GM18909 (cell line): ENCODE measurements around the gene CRYZL1.

Experiments used
- ATAC-seq: cut with Tn5 transposase; IDR thresholded peaks from one replicate; pipeline ENCODE4 v1.9.1; 2021; ENCODE audit warnings: mild to moderate bottlenecking; ENCODE audit not compliant: unreplicated experiment, poor library complexity

Gene CRYZL1

DNA sequence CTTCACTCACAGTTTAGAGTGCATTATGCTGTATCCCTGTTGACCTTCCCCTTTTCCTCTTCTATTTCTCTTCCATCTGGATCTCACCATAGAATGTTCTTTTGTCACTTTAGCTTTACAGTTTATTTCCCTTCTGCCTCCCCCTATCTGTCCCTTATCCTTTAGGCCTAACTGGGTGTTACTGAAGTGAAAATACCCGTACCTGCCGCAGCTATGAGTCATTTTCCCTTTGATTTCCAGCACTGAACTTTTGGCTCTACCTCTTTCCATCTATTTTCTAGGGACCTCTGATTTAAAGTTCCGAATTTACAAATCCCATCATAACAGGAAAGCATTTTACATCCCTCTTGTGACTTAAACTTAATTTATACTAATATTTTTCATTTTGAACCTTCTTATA is 20.5 kb upstream of the CRYZL1 start:
- no peak for ATAC-seq

- ATAC-seq = no peak
These were observed 19.6 kb upstream of the CRYZL1 start for GRCh38 chr21:33661146-33661545.

DNA sequence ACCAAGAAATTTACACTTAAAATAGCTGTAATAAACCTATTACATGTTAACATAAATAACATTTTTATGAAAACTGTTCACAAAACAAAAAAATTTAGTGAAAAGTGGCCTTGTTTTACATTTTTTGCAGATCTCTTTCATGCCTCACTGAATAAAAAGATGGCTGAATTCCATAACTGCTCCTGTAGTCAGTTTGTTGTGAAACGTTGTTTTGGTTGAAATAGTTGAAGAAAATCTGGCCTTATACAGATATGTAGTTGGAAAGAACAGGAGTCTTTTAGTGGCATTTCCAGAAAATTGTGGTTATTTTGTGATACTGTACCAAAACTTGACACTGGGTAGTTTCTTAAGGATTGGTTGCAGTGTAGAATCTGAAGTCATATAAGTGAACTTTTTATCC is 18.9 kb upstream of the CRYZL1 start:
- ATAC-seq = no peak

DNA sequence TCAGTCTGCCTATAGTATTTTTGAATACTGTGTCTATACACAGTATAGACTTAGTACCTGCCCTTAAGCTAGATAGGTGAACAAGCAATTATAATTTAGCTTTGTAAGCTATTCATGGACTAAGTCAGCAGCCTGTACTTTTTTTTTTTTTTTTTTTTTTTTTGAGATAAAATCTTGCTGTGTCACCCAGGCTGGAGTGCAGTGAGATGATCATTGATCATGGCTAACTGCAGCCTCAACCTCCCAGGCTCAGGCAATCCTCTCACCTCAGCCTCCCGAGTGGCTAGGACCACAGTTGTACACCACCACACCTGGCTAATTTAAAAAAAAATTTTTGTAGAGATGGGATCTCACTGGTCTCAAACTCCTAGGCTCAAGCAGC is 18.0 kb upstream of the CRYZL1 start:
- no peak for ATAC-seq

DNA sequence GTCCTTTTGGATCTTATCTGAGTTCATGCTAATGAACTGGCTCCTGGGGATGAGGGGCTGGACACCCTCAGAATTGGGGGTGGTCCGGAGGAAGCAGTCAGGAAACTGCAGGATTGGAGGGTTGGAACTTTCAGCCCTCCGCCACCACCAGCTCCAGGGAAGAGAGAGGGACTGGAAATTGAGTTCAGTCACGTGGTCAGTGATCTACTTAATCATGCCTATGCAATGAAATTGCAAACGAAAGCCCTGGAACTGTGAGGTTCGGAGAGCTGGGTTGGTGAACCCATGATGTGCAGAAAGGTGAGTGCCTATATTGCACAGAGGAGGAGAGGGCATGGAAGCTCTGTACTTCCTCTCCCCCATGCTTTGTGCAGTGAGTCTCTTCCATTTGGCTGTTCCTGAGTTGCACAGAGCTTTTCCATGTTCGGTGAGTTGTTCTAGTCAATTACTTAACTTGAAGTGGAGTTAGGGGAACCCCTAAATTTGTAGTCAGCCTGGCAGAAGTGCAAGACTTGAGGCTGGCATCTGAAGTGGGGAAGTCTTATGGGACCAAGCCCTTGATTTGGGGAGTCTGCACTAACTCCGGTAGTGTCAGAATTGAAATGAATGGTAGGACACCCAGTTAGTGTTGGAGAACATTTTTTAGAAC is 17.5 kb upstream of the CRYZL1 start:
- ATAC-seq = no peak

DNA sequence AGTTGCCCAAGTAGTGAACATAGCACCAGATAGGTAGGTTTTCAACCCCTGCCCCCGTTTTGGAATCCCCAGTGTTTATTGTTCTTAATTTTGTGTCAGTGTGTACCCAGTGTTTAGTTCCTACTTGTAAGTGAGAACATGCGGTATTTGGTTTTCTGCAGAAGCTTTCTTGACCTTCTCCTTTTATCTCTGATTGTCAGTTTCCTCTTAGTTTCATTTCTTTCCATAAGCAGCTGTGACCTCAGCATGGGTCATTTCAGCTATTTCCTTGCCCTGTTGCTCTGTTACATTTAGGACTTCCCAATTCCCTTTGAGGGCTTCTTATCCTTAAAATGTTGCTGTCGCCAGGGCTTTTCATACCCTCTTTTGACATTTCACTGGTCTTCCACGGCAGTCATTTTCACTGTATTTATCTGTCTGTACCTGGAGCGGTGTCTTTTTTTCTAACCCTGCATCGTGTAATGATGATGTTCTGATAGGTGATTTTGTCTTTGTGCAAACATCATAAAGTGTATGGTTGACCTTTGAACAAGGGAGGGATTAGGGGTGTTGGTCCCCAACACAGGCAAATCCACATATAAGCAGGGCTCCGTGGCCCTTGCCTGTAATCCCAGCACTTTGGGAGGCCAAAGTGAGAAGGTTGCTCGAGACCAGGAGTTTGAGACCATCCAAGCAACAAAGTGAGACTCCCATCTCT is 15.7 kb upstream of the CRYZL1 start:
- ATAC-seq = no peak

GRCh38 chr21:33655588-33656221 is 14.2 kb upstream of the CRYZL1 start:
- no peak for ATAC-seq

DNA sequence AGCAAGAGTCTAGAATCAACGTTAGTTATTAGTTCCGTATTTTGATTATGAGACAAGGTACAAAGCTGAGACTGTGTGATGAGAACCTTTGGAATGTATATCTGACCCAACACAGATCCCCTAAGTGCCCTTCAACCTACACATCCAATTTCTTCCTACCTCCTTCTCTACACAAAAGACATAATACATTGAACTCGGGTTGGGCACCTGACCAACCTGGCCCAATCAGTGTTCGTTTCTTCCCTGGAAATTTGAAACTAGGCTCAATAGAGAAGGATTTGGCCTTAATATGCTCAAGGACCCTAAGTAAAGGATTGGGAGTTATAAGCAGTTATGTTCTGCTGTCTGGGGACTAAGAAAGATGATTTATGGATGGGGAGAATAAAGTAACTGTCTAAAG is 12.9 kb upstream of the CRYZL1 start:
- no peak for ATAC-seq

DNA sequence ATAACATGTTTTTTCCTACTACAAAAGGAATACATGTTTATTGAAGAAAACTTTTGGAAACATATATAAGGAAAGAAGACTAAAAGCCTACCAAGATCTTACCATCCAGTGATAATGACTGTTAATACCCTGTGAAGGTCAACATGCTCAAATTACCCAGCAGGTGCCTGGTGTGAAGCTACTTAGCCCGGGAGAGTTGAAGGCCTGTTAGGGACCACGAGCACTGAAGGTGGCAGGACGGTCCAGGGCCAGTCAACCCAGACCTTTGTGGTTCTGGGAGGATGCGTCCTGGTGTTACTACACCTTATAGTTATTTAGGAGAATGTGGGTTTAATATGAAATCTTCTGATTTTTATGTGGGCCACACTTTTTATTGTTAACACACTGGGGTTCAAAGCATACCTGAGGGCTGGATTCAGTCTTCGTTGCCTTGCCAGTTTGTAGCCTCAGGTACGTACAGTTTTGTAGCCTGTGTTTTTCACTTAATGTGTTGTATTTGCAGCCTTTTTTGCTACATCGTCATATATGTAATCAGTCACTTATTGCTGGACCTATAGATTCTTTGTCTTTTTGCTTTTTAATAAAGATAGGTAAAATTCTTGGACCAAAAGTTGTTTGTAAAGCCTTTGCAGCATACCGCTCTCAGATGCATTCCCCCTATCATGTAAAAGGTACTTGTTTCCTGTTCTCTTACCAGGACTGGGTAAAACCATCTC is 10.6 kb upstream of the CRYZL1 start:
- ATAC-seq = no peak

GRCh38 chr21:33650929-33651509 is 9.5 kb upstream of the CRYZL1 start:
- ATAC-seq = no peak

GRCh38 chr21:33650230-33650629 is 8.7 kb upstream of the CRYZL1 start:
- no peak for ATAC-seq

GRCh38 chr21:33648555-33648954 is 7.0 kb upstream of the CRYZL1 start:
- ATAC-seq = no peak

DNA sequence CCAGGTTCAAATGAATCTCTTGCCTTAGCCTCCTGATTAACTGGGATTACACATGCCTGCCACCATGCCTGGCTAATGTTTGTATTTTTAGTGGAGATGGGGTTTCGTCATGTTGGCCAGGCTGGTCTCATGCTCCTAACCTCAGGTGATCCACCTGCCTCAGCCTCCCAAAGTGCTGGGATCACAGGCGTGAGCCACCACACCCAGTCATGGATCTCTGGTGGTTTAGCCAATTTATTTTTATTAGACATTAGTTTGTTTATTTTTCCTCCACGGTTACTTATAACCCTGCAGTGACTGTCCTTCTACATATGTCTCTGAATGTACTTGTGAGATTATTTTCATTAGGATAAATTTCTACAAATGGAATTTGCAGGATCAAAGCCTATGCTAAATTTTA is 6.0 kb upstream of the CRYZL1 start:
- ATAC-seq = no peak

DNA sequence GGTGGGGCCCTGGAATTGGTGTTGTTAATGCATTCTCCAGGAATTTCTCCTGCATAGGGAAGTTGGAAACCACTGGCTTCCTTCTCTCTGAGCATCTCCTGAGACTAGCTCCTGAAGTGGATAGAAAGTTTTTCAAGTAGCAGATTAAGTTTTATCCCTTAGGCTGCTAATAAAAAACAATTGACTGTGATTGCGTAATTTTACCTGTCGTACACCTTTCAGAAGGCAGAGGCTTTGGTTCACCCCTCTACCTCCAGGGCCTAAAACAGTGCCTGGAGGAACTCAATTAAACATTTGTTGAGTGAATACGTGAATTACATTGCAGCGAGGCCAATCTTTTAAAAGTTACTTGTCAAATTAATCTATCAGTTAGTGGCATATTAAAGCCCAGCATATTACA is 4.2 kb upstream of the CRYZL1 start:
- ATAC-seq = no peak

DNA sequence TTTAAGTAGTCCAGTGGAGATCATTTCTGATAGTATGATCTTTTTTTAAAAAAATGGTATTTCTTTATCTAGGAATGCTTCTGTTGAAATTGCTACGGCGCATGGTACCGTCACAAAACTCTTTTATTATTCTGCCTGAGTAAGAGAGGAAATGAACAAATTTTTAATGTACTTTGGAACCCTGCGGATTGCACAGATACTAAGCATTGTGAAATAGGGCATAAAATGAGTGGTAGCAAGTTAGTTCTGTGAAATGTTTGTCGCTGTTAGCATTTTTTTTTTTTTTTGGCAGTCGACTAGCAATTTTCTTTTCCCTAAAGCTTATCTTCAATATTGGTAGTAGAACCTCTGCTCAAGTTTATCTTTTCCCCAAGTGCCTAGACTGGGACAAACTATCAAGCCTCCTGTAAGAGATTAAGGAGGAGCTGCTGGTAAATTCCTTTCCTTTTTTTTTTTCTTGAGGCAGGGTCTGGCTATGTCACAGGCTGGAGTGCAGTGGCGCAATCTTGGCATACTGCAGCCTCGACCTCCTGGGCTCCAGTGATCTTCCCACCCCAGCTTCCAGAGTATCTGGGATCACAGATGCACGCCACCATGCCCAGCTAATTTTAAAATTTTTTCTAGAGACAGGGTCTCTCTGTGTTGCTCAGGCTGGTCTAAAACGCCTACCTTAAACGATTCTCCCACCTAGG is 3.0 kb upstream of the CRYZL1 start:
- ATAC-seq = no peak

GRCh38 chr21:33643658-33644311 is 2.2 kb upstream of the CRYZL1 start:
- no peak for ATAC-seq

- no peak for ATAC-seq
These were observed 1.5 kb upstream of the CRYZL1 start for GRCh38 chr21:33642896-33643657.

DNA sequence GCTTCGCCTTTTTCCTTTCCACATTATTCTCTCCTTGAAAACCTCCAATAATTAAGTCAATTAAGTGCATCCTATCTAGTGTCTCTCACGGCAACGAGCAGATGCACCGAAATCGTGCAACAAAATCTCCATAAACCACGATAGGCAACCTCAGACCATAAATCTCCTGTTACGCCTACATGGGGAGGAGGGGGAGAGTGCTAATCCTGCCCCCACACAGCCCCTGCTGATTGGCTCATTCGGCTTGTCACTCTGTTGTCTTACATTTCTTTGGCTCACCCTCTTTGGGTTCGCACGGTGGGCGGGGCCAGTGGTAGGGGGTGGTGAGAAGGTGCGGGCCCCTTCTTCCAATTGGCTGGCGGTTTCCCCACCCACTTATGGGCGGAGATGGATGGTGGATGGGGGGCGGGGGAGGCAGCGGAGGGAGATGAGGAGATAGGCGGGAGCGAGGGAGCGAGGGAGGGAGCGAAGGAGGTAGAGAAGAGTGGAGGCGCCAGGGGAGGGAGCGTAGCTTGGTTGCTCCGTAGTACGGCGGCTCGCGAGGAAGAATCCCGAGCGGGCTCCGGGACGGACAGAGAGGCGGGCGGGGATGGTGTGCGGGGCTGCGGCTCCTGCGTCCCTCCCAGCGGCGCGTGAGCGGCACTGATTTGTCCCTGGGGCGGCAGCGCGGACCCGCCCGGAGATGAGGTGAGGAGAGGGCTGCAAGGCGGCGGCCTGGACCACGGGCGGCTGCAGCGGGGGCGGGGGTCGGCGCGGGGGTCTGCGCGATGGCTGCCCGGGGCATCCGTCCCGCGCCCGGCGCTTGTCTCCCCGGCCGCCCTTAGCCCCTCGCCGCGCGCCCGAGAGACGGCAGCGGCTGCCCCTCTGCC is 720 bp upstream of the CRYZL1 start, which contains the start of gene ITSN1:
Gene ITSN1, plus strand, starts transcription at position 475 of the 869 bp plus-strand sequence. CDS start 76,328 bp downstream, outside the sequence.
- ATAC-seq = peak; percentile 86
